Testis (tissue), 2 donors: ENCODE results near the gene DENND2A.

Experiments used
- POLR2A ChIP-seq: fragments of 450-650 bp; IDR thresholded peaks from one replicate; pipeline ENCODE4 v1.6.1; 2017; ENCODE audit warnings: antibody characterized with exemption, mild to moderate bottlenecking, moderate library complexity
- TF ChIP-seq, protein P1 (sequence below), 3 experiments: fragments of 450-650 bp in 2 of 3; fragments of 200-600 bp in 1 of 3; sonication (generic) in 1 of 3; IDR thresholded peaks; one replicate each; pipeline ENCODE4 v1.5.1; 2016 to 2019; ENCODE audit warnings: antibody characterized with exemption in 3 of 3, mild to moderate bottlenecking in 2 of 3, moderate library complexity in 1 of 3

GRCh38 chr7:140484479-140484878 lies 156.1 kb downstream of the DENND2A start:
- TF ChIP-seq POLR2A, result no peak
- TF ChIP-seq, protein P1, sequence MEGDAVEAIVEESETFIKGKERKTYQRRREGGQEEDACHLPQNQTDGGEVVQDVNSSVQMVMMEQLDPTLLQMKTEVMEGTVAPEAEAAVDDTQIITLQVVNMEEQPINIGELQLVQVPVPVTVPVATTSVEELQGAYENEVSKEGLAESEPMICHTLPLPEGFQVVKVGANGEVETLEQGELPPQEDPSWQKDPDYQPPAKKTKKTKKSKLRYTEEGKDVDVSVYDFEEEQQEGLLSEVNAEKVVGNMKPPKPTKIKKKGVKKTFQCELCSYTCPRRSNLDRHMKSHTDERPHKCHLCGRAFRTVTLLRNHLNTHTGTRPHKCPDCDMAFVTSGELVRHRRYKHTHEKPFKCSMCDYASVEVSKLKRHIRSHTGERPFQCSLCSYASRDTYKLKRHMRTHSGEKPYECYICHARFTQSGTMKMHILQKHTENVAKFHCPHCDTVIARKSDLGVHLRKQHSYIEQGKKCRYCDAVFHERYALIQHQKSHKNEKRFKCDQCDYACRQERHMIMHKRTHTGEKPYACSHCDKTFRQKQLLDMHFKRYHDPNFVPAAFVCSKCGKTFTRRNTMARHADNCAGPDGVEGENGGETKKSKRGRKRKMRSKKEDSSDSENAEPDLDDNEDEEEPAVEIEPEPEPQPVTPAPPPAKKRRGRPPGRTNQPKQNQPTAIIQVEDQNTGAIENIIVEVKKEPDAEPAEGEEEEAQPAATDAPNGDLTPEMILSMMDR (IDR thresholded peaks at IDR 0.05), result no peak
